Breast epithelium (tissue), 3 donors: Measurements from ENCODE around the gene RASA4B.
"Not testable (repeated sequence)": the region's sequence is repeated elsewhere in the genome, so short reads cannot be mapped to it uniquely, and the experiment has no call there.

Experiments used
- CTCF ChIP-seq, 3 donors: fragments of 450-650 bp; IDR thresholded peaks; one replicate each; pipeline ENCODE4 v1.5.1; 2016 to 2017; ENCODE audit warnings: antibody characterized with exemption in 3 of 3, mild to moderate bottlenecking in 3 of 3, moderate library complexity in 3 of 3
- POLR2A ChIP-seq: fragments of 450-650 bp; IDR thresholded peaks from one replicate; pipeline ENCODE4 v1.6.1; 2016; ENCODE audit warnings: antibody characterized with exemption, mild to moderate bottlenecking, moderate library complexity
- POLR2AphosphoS5 ChIP-seq, 3 donors: sonication (generic); formaldehyde crosslinking; IDR thresholded peaks; one replicate each; pipeline ENCODE4 v1.6.1; 2017; ENCODE audit warnings: antibody characterized with exemption in 3 of 3

GRCh38 chr7:102520797-102521196, 3.2 kb upstream of the RASA4B start:
- TF ChIP-seq POLR2AphosphoS5 (IDR thresholded peaks at IDR 0.05); CTCF (IDR thresholded peaks at IDR 0.05); POLR2A: not testable (repeated sequence)
